MM.1S (cell line): Measurements from ENCODE around the gene CD82.

Source experiments
- CTCF ChIP-seq: fragments of 300-600 bp; sonication (generic); IDR thresholded peaks from 2 replicates; pipeline ENCODE4 v1.5.1; 2016; ENCODE audit warnings: antibody characterized with exemption, low read length, mixed read lengths
- EZH2phosphoT487 ChIP-seq: fragments of 300-600 bp; sonication (generic); IDR thresholded peaks from 2 replicates; pipeline ENCODE4 v1.6.1; 2018; ENCODE audit warnings: antibody characterized with exemption, low read length

GRCh38 chr11:44657836-44658505 is 92.5 kb downstream of the CD82 start:
- no peak for TF ChIP-seq CTCF
- TF ChIP-seq EZH2phosphoT487, result no peak
